ENCODE measurements around the gene NCKAP5.

DNA sequence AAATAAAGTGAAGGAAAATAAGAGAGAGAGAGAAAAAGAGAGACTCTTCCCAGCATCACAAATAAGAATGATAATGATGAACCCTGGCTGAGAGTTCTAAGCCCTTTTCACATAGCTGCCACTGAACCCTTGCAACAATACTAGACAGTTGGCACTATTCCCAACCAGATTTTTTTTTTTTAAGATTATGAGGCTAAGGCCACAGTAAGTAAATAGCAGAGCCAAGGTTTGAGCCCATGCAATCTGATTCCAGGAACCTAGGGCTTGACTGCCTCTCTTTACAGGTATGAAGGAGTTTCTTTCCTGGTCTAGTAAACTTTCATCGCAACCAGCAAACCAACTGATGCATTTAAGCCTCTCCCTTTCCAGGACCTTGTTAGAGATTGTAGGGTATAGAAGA lies 424.6 kb downstream of the NCKAP5 start:
- no peak for TF ChIP-seq POLR2A (IDR thresholded peaks at IDR 0.05; ENCODE audit: low read depth, low read length)
- no peak for TF ChIP-seq POLR2AphosphoS5 (IDR thresholded peaks at IDR 0.05; ENCODE audit: low read depth, low read length)
- no peak for TF ChIP-seq TAF1 (IDR thresholded peaks at IDR 0.05; ENCODE audit: borderline replicate concordance, low read depth, low read length)

Measured in GM12892 (cell line).